Liver (tissue), 3 donors: ENCODE data around the gene TAB3.

Source experiments
- EGR1 ChIP-seq, 2 donors: IDR thresholded peaks; 2 replicates each; pipeline ENCODE4 v1.6.1; 2016 to 2018; ENCODE audit warnings: antibody characterized with exemption in 2 of 2, low read depth in 2 of 2
- GABPA ChIP-seq, 2 donors: IDR thresholded peaks in 1 of 2; conservative IDR thresholded peaks in 1 of 2; 2 replicates each; pipeline ENCODE4 v1.6.1; 2016; ENCODE audit warnings: antibody characterized with exemption in 2 of 2, mild to moderate bottlenecking in 1 of 2, moderate library complexity in 1 of 2
- HNF4A ChIP-seq, 2 donors: conservative IDR thresholded peaks; 2 replicates each; pipeline ENCODE4 v1.6.1; 2016; ENCODE audit warnings: antibody characterized with exemption in 2 of 2, mild to moderate bottlenecking in 2 of 2
- JUND ChIP-seq, 2 donors: IDR thresholded peaks; 2 replicates each; pipeline ENCODE4 v1.6.1; 2016; ENCODE audit warnings: antibody characterized with exemption in 2 of 2
- RAD21 ChIP-seq, 2 donors: IDR thresholded peaks; 2 replicates each; pipeline ENCODE4 v1.6.1; 2016; ENCODE audit warnings: antibody characterized with exemption in 2 of 2, mild to moderate bottlenecking in 2 of 2
- SP1 ChIP-seq: IDR thresholded peaks from 2 replicates; pipeline ENCODE4 v1.6.1; 2018; ENCODE audit warnings: antibody characterized with exemption, mild to moderate bottlenecking
- YY1 ChIP-seq: IDR thresholded peaks from 2 replicates; pipeline ENCODE4 v1.6.1; 2016; ENCODE audit warnings: antibody characterized with exemption, mild to moderate bottlenecking
- TF ChIP-seq, protein P1 (sequence below): fragments of 150-350 bp; IDR thresholded peaks from 2 replicates; pipeline ENCODE4 v1.5.1; 2017; ENCODE audit warnings: improper control_type of control experiment, low read depth, low read length; ENCODE audit not compliant: missing input control
- TF ChIP-seq, protein P2 (sequence below): IDR thresholded peaks from 2 replicates; pipeline ENCODE4 v1.6.1; 2016; ENCODE audit warnings: antibody characterized with exemption
- TF ChIP-seq, protein P3 (sequence below): IDR thresholded peaks from 2 replicates; pipeline ENCODE4 v1.6.1; 2016; ENCODE audit warnings: antibody characterized with exemption
- TF ChIP-seq, protein P4 (sequence below): IDR thresholded peaks from 2 replicates; pipeline ENCODE4 v1.6.1; 2016; ENCODE audit warnings: antibody characterized with exemption, mild to moderate bottlenecking
- donor health status: healthy.
- donor health status: healthy.

DNA sequence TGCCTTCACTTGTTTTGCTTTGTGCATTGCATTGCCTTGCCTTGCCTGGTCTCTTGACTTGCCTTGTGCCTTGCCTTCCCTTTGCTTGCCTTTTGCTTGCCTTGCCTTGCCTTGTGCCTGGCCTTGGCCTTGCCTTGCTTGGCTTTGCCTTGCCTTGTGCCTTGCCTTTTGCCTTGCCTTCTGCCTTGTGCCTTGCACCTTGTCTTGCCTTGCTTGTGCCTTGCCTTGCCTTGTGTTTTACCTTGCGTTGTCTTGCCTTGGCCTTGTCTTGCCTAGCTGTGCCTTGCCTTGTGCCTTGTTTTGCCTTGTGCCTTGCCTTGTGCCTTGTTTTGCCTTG, 95.3 kb downstream of the TAB3 start:
- TF ChIP-seq, protein P1, sequence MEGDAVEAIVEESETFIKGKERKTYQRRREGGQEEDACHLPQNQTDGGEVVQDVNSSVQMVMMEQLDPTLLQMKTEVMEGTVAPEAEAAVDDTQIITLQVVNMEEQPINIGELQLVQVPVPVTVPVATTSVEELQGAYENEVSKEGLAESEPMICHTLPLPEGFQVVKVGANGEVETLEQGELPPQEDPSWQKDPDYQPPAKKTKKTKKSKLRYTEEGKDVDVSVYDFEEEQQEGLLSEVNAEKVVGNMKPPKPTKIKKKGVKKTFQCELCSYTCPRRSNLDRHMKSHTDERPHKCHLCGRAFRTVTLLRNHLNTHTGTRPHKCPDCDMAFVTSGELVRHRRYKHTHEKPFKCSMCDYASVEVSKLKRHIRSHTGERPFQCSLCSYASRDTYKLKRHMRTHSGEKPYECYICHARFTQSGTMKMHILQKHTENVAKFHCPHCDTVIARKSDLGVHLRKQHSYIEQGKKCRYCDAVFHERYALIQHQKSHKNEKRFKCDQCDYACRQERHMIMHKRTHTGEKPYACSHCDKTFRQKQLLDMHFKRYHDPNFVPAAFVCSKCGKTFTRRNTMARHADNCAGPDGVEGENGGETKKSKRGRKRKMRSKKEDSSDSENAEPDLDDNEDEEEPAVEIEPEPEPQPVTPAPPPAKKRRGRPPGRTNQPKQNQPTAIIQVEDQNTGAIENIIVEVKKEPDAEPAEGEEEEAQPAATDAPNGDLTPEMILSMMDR: no peak
- TF ChIP-seq, protein P2, sequence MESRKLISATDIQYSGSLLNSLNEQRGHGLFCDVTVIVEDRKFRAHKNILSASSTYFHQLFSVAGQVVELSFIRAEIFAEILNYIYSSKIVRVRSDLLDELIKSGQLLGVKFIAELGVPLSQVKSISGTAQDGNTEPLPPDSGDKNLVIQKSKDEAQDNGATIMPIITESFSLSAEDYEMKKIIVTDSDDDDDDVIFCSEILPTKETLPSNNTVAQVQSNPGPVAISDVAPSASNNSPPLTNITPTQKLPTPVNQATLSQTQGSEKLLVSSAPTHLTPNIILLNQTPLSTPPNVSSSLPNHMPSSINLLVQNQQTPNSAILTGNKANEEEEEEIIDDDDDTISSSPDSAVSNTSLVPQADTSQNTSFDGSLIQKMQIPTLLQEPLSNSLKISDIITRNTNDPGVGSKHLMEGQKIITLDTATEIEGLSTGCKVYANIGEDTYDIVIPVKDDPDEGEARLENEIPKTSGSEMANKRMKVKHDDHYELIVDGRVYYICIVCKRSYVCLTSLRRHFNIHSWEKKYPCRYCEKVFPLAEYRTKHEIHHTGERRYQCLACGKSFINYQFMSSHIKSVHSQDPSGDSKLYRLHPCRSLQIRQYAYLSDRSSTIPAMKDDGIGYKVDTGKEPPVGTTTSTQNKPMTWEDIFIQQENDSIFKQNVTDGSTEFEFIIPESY: no peak
- TF ChIP-seq SP1 (no peak), RAD21 (IDR thresholded peaks at IDR 0.05) (no peak), GABPA (IDR thresholded peaks at IDR 0.05 in 1 of 2, conservative IDR thresholded peaks at IDR 0.05 in 1 of 2) (no peak), YY1 (no peak), JUND (IDR thresholded peaks at IDR 0.05) (no peak), EGR1 (IDR thresholded peaks at IDR 0.05; ENCODE audit: low read depth in 2 of 2) (no peak), HNF4A (conservative IDR thresholded peaks at IDR 0.05) (no peak)
- TF ChIP-seq, protein P3, sequence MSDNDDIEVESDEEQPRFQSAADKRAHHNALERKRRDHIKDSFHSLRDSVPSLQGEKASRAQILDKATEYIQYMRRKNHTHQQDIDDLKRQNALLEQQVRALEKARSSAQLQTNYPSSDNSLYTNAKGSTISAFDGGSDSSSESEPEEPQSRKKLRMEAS: no peak
- TF ChIP-seq, protein P4, sequence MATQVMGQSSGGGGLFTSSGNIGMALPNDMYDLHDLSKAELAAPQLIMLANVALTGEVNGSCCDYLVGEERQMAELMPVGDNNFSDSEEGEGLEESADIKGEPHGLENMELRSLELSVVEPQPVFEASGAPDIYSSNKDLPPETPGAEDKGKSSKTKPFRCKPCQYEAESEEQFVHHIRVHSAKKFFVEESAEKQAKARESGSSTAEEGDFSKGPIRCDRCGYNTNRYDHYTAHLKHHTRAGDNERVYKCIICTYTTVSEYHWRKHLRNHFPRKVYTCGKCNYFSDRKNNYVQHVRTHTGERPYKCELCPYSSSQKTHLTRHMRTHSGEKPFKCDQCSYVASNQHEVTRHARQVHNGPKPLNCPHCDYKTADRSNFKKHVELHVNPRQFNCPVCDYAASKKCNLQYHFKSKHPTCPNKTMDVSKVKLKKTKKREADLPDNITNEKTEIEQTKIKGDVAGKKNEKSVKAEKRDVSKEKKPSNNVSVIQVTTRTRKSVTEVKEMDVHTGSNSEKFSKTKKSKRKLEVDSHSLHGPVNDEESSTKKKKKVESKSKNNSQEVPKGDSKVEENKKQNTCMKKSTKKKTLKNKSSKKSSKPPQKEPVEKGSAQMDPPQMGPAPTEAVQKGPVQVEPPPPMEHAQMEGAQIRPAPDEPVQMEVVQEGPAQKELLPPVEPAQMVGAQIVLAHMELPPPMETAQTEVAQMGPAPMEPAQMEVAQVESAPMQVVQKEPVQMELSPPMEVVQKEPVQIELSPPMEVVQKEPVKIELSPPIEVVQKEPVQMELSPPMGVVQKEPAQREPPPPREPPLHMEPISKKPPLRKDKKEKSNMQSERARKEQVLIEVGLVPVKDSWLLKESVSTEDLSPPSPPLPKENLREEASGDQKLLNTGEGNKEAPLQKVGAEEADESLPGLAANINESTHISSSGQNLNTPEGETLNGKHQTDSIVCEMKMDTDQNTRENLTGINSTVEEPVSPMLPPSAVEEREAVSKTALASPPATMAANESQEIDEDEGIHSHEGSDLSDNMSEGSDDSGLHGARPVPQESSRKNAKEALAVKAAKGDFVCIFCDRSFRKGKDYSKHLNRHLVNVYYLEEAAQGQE: no peak
